Liver (tissue), 9 donors: ENCODE data around the gene MMP23B. TPM values are rescaled to one million over a fixed set of nuclear protein-coding genes. Genes with fewer than 3 reads are reported as not detected.

Experiments
- DNase-seq: peaks from one replicate; pipeline ENCODE4 v3.0.0-alpha.2; 2017; ENCODE audit warnings: low spot score
- H3K27ac ChIP-seq, 2 donors: one replicate each; pipeline ENCODE4 v1.7.0; 2013; ENCODE audit warnings: inconsistent platforms in 2 of 2, low read length in 2 of 2, control low read depth in 1 of 2, low read depth in 1 of 2, mild to moderate bottlenecking in 1 of 2
- H3K27me3 ChIP-seq, 4 donors: one replicate each; pipeline versions ENCODE4 v1.6.1 to v1.7.0; 2013; ENCODE audit warnings: low read length in 3 of 4, inconsistent platforms in 1 of 4, mild to moderate bottlenecking in 1 of 4, moderate library complexity in 1 of 4; ENCODE audit not compliant: control insufficient read depth in 4 of 4, insufficient read depth in 4 of 4
- H3K36me3 ChIP-seq, 4 donors: one replicate each; pipeline versions ENCODE4 v1.6.1 to v1.7.0; 2013; ENCODE audit warnings: low read length in 3 of 4, mild to moderate bottlenecking in 3 of 4, low read depth in 1 of 4, moderate library complexity in 1 of 4; ENCODE audit not compliant: control insufficient read depth in 4 of 4, insufficient read depth in 3 of 4
- H3K4me1 ChIP-seq, 4 donors: one replicate each; pipeline versions ENCODE4 v1.6.1 to v1.7.0; 2013; ENCODE audit warnings: low read length in 3 of 4, mild to moderate bottlenecking in 3 of 4, moderate library complexity in 1 of 4; ENCODE audit not compliant: control insufficient read depth in 4 of 4, insufficient read depth in 4 of 4
- H3K4me3 ChIP-seq, 3 donors: one replicate each; pipeline versions ENCODE4 v1.6.1 to v1.7.0; 2013; ENCODE audit warnings: low read length in 3 of 3, control low read depth in 1 of 3, low read depth in 1 of 3, mild to moderate bottlenecking in 1 of 3
- H3K9ac ChIP-seq, 2 donors: one replicate each; pipeline ENCODE4 v1.7.0; 2013; ENCODE audit warnings: low read length in 2 of 2, mild to moderate bottlenecking in 2 of 2, moderate library complexity in 2 of 2, control low read depth in 1 of 2, low read depth in 1 of 2
- H3K9me3 ChIP-seq, 4 donors: one replicate each; pipeline versions ENCODE4 v1.6.1 to v1.7.0; 2013; ENCODE audit warnings: low read length in 3 of 4; ENCODE audit not compliant: control insufficient read depth in 4 of 4
- ATF3 ChIP-seq: IDR thresholded peaks from 2 replicates; pipeline ENCODE4 v1.6.1; 2016; ENCODE audit warnings: antibody characterized with exemption
- CTCF ChIP-seq: fragments of 150-350 bp; IDR thresholded peaks from 2 replicates; pipeline ENCODE4 v1.5.1; 2017; ENCODE audit warnings: improper control_type of control experiment, low read depth, low read length; ENCODE audit not compliant: missing input control
- EGR1 ChIP-seq, 2 donors: IDR thresholded peaks; 2 replicates each; pipeline ENCODE4 v1.6.1; 2016 to 2018; ENCODE audit warnings: antibody characterized with exemption in 2 of 2, low read depth in 2 of 2
- FOXA2 ChIP-seq: IDR thresholded peaks from 2 replicates; pipeline ENCODE4 v1.6.1; 2016; ENCODE audit warnings: antibody characterized with exemption
- GABPA ChIP-seq, 2 donors: IDR thresholded peaks in 1 of 2; conservative IDR thresholded peaks in 1 of 2; 2 replicates each; pipeline ENCODE4 v1.6.1; 2016; ENCODE audit warnings: antibody characterized with exemption in 2 of 2, mild to moderate bottlenecking in 1 of 2, moderate library complexity in 1 of 2
- HNF4A ChIP-seq, 2 donors: conservative IDR thresholded peaks; 2 replicates each; pipeline ENCODE4 v1.6.1; 2016; ENCODE audit warnings: antibody characterized with exemption in 2 of 2, mild to moderate bottlenecking in 2 of 2
- HNF4G ChIP-seq: IDR thresholded peaks from 2 replicates; pipeline ENCODE4 v1.6.1; 2016; ENCODE audit warnings: antibody characterized with exemption
- MAX ChIP-seq: IDR thresholded peaks from 2 replicates; pipeline ENCODE4 v1.6.1; 2016; ENCODE audit warnings: antibody characterized with exemption
- NR2F2 ChIP-seq: IDR thresholded peaks from 2 replicates; pipeline ENCODE4 v1.6.1; 2016; ENCODE audit warnings: antibody characterized with exemption
- RAD21 ChIP-seq, 2 donors: IDR thresholded peaks; 2 replicates each; pipeline ENCODE4 v1.6.1; 2016; ENCODE audit warnings: antibody characterized with exemption in 2 of 2, mild to moderate bottlenecking in 2 of 2
- REST ChIP-seq: IDR thresholded peaks from 2 replicates; pipeline ENCODE4 v1.6.1; 2016; ENCODE audit warnings: antibody characterized with exemption, mild to moderate bottlenecking
- RXRA ChIP-seq, 2 donors: IDR thresholded peaks; 2 replicates each; pipeline ENCODE4 v1.6.1; 2017 to 2018; ENCODE audit warnings: antibody characterized with exemption in 2 of 2, mild to moderate bottlenecking in 1 of 2
- SP1 ChIP-seq: IDR thresholded peaks from 2 replicates; pipeline ENCODE4 v1.6.1; 2018; ENCODE audit warnings: antibody characterized with exemption, mild to moderate bottlenecking
- YY1 ChIP-seq: IDR thresholded peaks from 2 replicates; pipeline ENCODE4 v1.6.1; 2016; ENCODE audit warnings: antibody characterized with exemption, mild to moderate bottlenecking
- WGBS: extraction: QIAGEN DNeasy Blood & Tissue Kit; methylation state at CpG from one replicate; pipeline ENCODE4 v1.1.7; 2013; 5-methylcytosine and 5-hydroxymethylcytosine counted together
- polyA plus RNA-seq, 2 donors: library from polyadenylated mRNA; stranded (reverse) in 1 of 2; unstranded in 1 of 2; fragments of 200-250 nt in 1 of 2; fragments of >200 nt in 1 of 2; fragmentation: Nextera tagmentation in 1 of 2; extraction: Ambion mirVana in 1 of 2; gene quantifications; one replicate each; pipeline versions ENCODE4 v1.2.1 to v1.2.3, GENCODE V29; 2013 to 2015
- total RNA-seq, 2 donors: library from RNA; depleted of rRNA; stranded (reverse); fragments of >200 nt; gene quantifications; one replicate each; pipeline ENCODE4 v1.2.3, GENCODE V29; 2014
- TF ChIP-seq, protein P1 (sequence below): IDR thresholded peaks from 2 replicates; pipeline ENCODE4 v1.6.1; 2016; ENCODE audit warnings: antibody characterized with exemption
- donor health status: healthy.
- donor health status: healthy.
- donor health status: healthy.
- donor health status: healthy.
- donor health status: healthy.

Gene MMP23B
- total and polyA plus RNA-seq, 4 donors: 0.92 to 4.2 (median 1.5) TPM

- H3K4me1 ChIP-seq: peaks cover 2 to 22% (median 13%) of the 10 kb centered on the region in 4 donors
- no peak overlapping the region for H3K4me3 ChIP-seq
- no peak overlapping the region for H3K27ac ChIP-seq
- TF ChIP-seq, protein P1, sequence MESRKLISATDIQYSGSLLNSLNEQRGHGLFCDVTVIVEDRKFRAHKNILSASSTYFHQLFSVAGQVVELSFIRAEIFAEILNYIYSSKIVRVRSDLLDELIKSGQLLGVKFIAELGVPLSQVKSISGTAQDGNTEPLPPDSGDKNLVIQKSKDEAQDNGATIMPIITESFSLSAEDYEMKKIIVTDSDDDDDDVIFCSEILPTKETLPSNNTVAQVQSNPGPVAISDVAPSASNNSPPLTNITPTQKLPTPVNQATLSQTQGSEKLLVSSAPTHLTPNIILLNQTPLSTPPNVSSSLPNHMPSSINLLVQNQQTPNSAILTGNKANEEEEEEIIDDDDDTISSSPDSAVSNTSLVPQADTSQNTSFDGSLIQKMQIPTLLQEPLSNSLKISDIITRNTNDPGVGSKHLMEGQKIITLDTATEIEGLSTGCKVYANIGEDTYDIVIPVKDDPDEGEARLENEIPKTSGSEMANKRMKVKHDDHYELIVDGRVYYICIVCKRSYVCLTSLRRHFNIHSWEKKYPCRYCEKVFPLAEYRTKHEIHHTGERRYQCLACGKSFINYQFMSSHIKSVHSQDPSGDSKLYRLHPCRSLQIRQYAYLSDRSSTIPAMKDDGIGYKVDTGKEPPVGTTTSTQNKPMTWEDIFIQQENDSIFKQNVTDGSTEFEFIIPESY: no peak
- TF ChIP-seq FOXA2 (no peak), CTCF (no peak), YY1 (no peak), REST (no peak), NR2F2 (no peak), ATF3 (no peak), EGR1 (IDR thresholded peaks at IDR 0.05; ENCODE audit: low read depth in 2 of 2) (no peak)
- no peaks in the 10 kb centered on the region for H3K36me3 ChIP-seq
- no peak for DNase-seq
- 84% methylated on average over 28 of the region's 28 CpGs for WGBS
- H3K9me3 ChIP-seq: no peaks in the 10 kb centered on the region
- H3K27me3 ChIP-seq: peaks cover 0 to 11% (median 2%) of the 10 kb centered on the region in 4 donors
- no peak overlapping the region for H3K9ac ChIP-seq
Measured at GRCh38 chr1:1598051-1598719, 33.8 kb upstream of the MMP23B start.

DNA sequence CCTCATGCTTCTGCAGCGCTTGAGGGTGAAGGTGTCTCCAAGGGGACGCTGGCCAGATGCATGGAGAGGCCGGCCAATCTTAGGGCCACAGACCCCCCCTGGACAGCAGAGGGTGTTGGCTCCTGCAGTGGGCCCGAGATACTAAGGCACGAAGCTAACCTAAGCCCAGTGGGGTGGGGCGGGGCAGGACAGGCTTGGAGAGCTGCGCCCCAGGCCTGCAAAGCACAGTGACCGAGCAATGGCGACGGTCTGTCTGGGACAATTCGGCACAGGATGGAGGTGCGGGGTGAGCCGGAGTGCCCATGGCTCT is 33.3 kb upstream of the MMP23B start:
- peaks cover 0 to 11% (median 2%) of the 10 kb centered on the region in 4 donors for H3K27me3 ChIP-seq
- no peak overlapping the region for H3K27ac ChIP-seq
- H3K4me1 ChIP-seq: peaks cover 2 to 22% (median 13%) of the 10 kb centered on the region in 4 donors
- no peaks in the 10 kb centered on the region for H3K9me3 ChIP-seq
- no peaks in the 10 kb centered on the region for H3K36me3 ChIP-seq
- WGBS: 79% methylated on average over 13 of the region's 13 CpGs
- DNase-seq: no peak
- TF ChIP-seq RAD21 (IDR thresholded peaks at IDR 0.05) (no peak), GABPA (IDR thresholded peaks at IDR 0.05 in 1 of 2, conservative IDR thresholded peaks at IDR 0.05 in 1 of 2) (no peak), HNF4A (conservative IDR thresholded peaks at IDR 0.05) (no peak), HNF4G (no peak), CTCF (no peak), EGR1 (IDR thresholded peaks at IDR 0.05; ENCODE audit: low read depth in 2 of 2) (no peak), ATF3 (no peak), SP1 (no peak), MAX (no peak), RXRA (IDR thresholded peaks at IDR 0.05) (no peak)
- TF ChIP-seq, protein P1: no peak
- H3K4me3 ChIP-seq: no peak overlapping the region
- no peak overlapping the region for H3K9ac ChIP-seq
